Stimulated activated CD8-positive, alpha-beta memory T cell treated with anti-CD3 and anti-CD28 coated beads, Interleukin-7, amount 100 ng/mL, for 4 hours (primary cell): ENCODE data around the gene UNC79.

Source experiments
- DNase-seq, 2 donors: peaks; one replicate each; pipeline ENCODE4 v3.0.0-alpha.2; 2020; ENCODE audit warnings: low read depth in 2 of 2

The UNC79 gene

GRCh38 chr14:93548102-93548843, 117.5 kb downstream of the UNC79 start:
- DNase-seq: no peak

GRCh38 chr14:93549595-93549994, 118.9 kb downstream of the UNC79 start:
- no peak for DNase-seq

- DNase-seq: no peak
Observed at GRCh38 chr14:93564918-93565317, 134.2 kb downstream of the UNC79 start.

GRCh38 chr14:93566065-93566693, 135.4 kb downstream of the UNC79 start:
- DNase-seq: no peak

GRCh38 chr14:93571275-93571674, 140.5 kb downstream of the UNC79 start:
- no peak for DNase-seq

GRCh38 chr14:93579178-93579577, 148.4 kb downstream of the UNC79 start:
- DNase-seq: no peak

- no peak for DNase-seq
Observed at GRCh38 chr14:93582516-93582915, 151.8 kb downstream of the UNC79 start.

GRCh38 chr14:93587330-93587729, 156.6 kb downstream of the UNC79 start:
- no peak for DNase-seq

GRCh38 chr14:93591506-93591905, 160.8 kb downstream of the UNC79 start:
- DNase-seq: no peak

GRCh38 chr14:93592786-93593185, 162.0 kb downstream of the UNC79 start:
- DNase-seq: no peak

GRCh38 chr14:93606091-93606490, 175.4 kb downstream of the UNC79 start:
- DNase-seq: no peak

GRCh38 chr14:93619176-93619793, 188.5 kb downstream of the UNC79 start:
- no peak for DNase-seq

GRCh38 chr14:93628048-93628447, 197.3 kb downstream of the UNC79 start:
- no peak for DNase-seq

- DNase-seq: no peak
Observed at GRCh38 chr14:93629643-93630042, 198.9 kb downstream of the UNC79 start.

- DNase-seq: no peak
Observed at GRCh38 chr14:93638790-93639189, 208.1 kb downstream of the UNC79 start.

- DNase-seq: no peak
Observed at GRCh38 chr14:93643127-93643526, 212.4 kb downstream of the UNC79 start.

GRCh38 chr14:93643676-93644075, 212.9 kb downstream of the UNC79 start:
- no peak for DNase-seq

- DNase-seq: no peak
Observed at GRCh38 chr14:93645200-93645599, 214.5 kb downstream of the UNC79 start.

- no peak for DNase-seq
Observed at GRCh38 chr14:93648440-93649168, 217.9 kb downstream of the UNC79 start.

- DNase-seq: no peak
Observed at GRCh38 chr14:93654599-93654998, 223.9 kb downstream of the UNC79 start.

- DNase-seq: no peak
Observed at GRCh38 chr14:93655078-93655750, 224.5 kb downstream of the UNC79 start.

- no peak for DNase-seq
Observed at GRCh38 chr14:93657875-93658274, 227.1 kb downstream of the UNC79 start.
